CD4-positive, CD25-positive, alpha-beta regulatory T cell (primary cell): Measurements from ENCODE around the gene SLCO1A2. TPM values are rescaled to one million over a fixed set of nuclear protein-coding genes. Genes with fewer than 3 reads are reported as not detected.

Experiments
- ATAC-seq, 2 donors: fragments of 150-1000 bp; cut with Tn5 transposase; one replicate each; pipeline ENCODE4 v1.10.0; 2021; ENCODE audit warnings: low read depth in 2 of 2, moderate number of reproducible peaks in 2 of 2, moderate library complexity in 1 of 2
- DNase-seq, 3 donors: peaks; one replicate each; pipeline versions ENCODE4 v3.0.0 to v3.0.0-alpha.2; 2012 to 2022; ENCODE audit warnings: mixed read lengths in 1 of 3
- H3K27ac ChIP-seq: one replicate; pipeline ENCODE4 v1.7.0; 2013; ENCODE audit warnings: mild to moderate bottlenecking, low read length; ENCODE audit not compliant: insufficient read depth, poor library complexity, severe bottlenecking
- H3K27me3 ChIP-seq: one replicate; pipeline ENCODE4 v1.7.0; 2013; ENCODE audit warnings: low read length; ENCODE audit not compliant: control insufficient read depth, insufficient read depth
- H3K36me3 ChIP-seq: one replicate; pipeline ENCODE4 v1.7.0; 2013; ENCODE audit warnings: mild to moderate bottlenecking, low read length, moderate library complexity; ENCODE audit not compliant: control insufficient read depth, insufficient read depth
- H3K4me1 ChIP-seq: 2 replicates; pipeline ENCODE4 v1.7.0; 2013; ENCODE audit warnings: mild to moderate bottlenecking, low read length; ENCODE audit not compliant: insufficient read depth, control insufficient read depth, poor library complexity, severe bottlenecking
- H3K4me3 ChIP-seq: one replicate; pipeline ENCODE4 v1.7.0; 2013; ENCODE audit warnings: low read depth, mild to moderate bottlenecking, low read length, moderate library complexity
- H3K9me3 ChIP-seq, 2 experiments: 1 replicate in 1 of 2; 2 replicates in 1 of 2; pipeline ENCODE4 v1.7.0; 2013; ENCODE audit warnings: low read length in 2 of 2, mild to moderate bottlenecking in 1 of 2, moderate library complexity in 1 of 2; ENCODE audit not compliant: control insufficient read depth in 2 of 2
- H3K27ac Mint-ChIP-seq, 3 donors: one replicate each; pipeline ENCODE4 v1.8.0; 2020 to 2022; ENCODE audit warnings: mild to moderate bottlenecking in 3 of 3, mixed read lengths in 3 of 3, moderate library complexity in 2 of 3
- H3K27me3 Mint-ChIP-seq: one replicate; pipeline ENCODE4 v1.8.0; 2022; ENCODE audit warnings: mild to moderate bottlenecking, mixed read lengths
- H3K36me3 Mint-ChIP-seq: one replicate; pipeline ENCODE4 v1.8.0; 2020; ENCODE audit warnings: mixed read lengths
- H3K4me1 Mint-ChIP-seq, 4 donors: one replicate each; pipeline ENCODE4 v1.8.0; 2020 to 2022; ENCODE audit warnings: mixed read lengths in 4 of 4, mild to moderate bottlenecking in 1 of 4
- H3K4me3 Mint-ChIP-seq, 4 donors: one replicate each; pipeline ENCODE4 v1.8.0; 2020 to 2022; ENCODE audit warnings: mild to moderate bottlenecking in 4 of 4, mixed read lengths in 4 of 4, moderate library complexity in 3 of 4
- H3K9me3 Mint-ChIP-seq, 7 donors: one replicate each; pipeline ENCODE4 v1.8.0; 2020 to 2022; ENCODE audit warnings: mixed read lengths in 7 of 7, mild to moderate bottlenecking in 3 of 7, moderate library complexity in 2 of 7
- polyA plus RNA-seq, 4 donors: library from polyadenylated mRNA; unstranded; fragments of 300-500 nt; fragmentation: Illumina TruSeq; gene quantifications; one replicate each; pipeline ENCODE4 v1.2.3, GENCODE V29; 2021
- total RNA-seq: library from RNA; stranded (reverse); gene quantifications from one replicate; pipeline ENCODE4 v1.2.3, GENCODE V29; 2022

Gene SLCO1A2
- total and polyA plus RNA-seq, 5 donors from 2014 or later = not detected

GRCh38 chr12:21323736-21324135 lies 11.0 kb downstream of the SLCO1A2 start:
- Mint-ChIP-seq H3K27me3 (no peaks in the 10 kb centered on the region), H3K4me3 (no peak overlapping the region), H3K36me3 (peaks cover 4% of the 10 kb centered on the region), H3K4me1 (no peaks in the 10 kb centered on the region), H3K9me3 (peaks cover 0 to 16% (median 3%) of the 10 kb centered on the region in 7 donors), H3K27ac (no peak overlapping the region)
- no peak overlapping the region for H3K27ac ChIP-seq
- no peaks in the 10 kb centered on the region for H3K4me1 ChIP-seq
- H3K9me3 ChIP-seq = peaks cover 6 to 13% of the 10 kb centered on the region in 2 experiments
- no peak for ATAC-seq
- no peaks in the 10 kb centered on the region for H3K27me3 ChIP-seq
- H3K4me3 ChIP-seq = no peak overlapping the region
- H3K36me3 ChIP-seq = no peaks in the 10 kb centered on the region
- DNase-seq = no peak

- Histone ChIP-seq H3K9me3 (no peaks in the 10 kb centered on the region), H3K27ac (no peak overlapping the region), H3K4me3 (no peak overlapping the region), H3K36me3 (no peaks in the 10 kb centered on the region), H3K4me1 (no peaks in the 10 kb centered on the region), H3K27me3 (no peaks in the 10 kb centered on the region)
- Mint-ChIP-seq H3K27ac (no peak overlapping the region), H3K27me3 (peaks cover 8% of the 10 kb centered on the region), H3K4me1 (no peaks in the 10 kb centered on the region), H3K4me3 (no peak overlapping the region), H3K36me3 (no peaks in the 10 kb centered on the region), H3K9me3 (peaks cover 0 to 1% (median 0%) of the 10 kb centered on the region in 7 donors)
- ATAC-seq (no peak), DNase-seq (no peak)
These were observed 25.9 kb downstream of the SLCO1A2 start for GRCh38 chr12:21308785-21309184.

GRCh38 chr12:21305661-21306060 lies 29.1 kb downstream of the SLCO1A2 start:
- Histone ChIP-seq H3K4me1 (no peaks in the 10 kb centered on the region), H3K27me3 (peaks cover 3% of the 10 kb centered on the region), H3K36me3 (no peaks in the 10 kb centered on the region), H3K27ac (no peak overlapping the region), H3K4me3 (no peak overlapping the region), H3K9me3 (no peaks in the 10 kb centered on the region)
- Mint-ChIP-seq H3K36me3 (no peaks in the 10 kb centered on the region), H3K4me3 (no peak overlapping the region), H3K9me3 (peaks cover 0 to 2% (median 0%) of the 10 kb centered on the region in 7 donors), H3K27me3 (peaks cover 22% of the 10 kb centered on the region), H3K4me1 (no peaks in the 10 kb centered on the region), H3K27ac (no peak overlapping the region)
- DNase-seq = no peak
- ATAC-seq = no peak

- H3K36me3 Mint-ChIP-seq = no peaks in the 10 kb centered on the region
These were observed 34.1 kb downstream of the SLCO1A2 start for GRCh38 chr12:21300632-21301031.

GRCh38 chr12:21296751-21297406 lies 37.8 kb downstream of the SLCO1A2 start:
- peak overlapping the region in 1 of 3 donors; percentile 60 for H3K27ac Mint-ChIP-seq

More at GRCh38 chr12:21300632-21301031, 34.1 kb downstream of the SLCO1A2 start:
- H3K27ac ChIP-seq = no peak overlapping the region
- no peak for ATAC-seq
- Mint-ChIP-seq H3K4me1 (peaks cover 0 to 2% (median under 1%) of the 10 kb centered on the region in 4 donors), H3K27ac (no peak overlapping the region), H3K4me3 (no peak overlapping the region), H3K9me3 (peaks cover 0 to 2% (median 0%) of the 10 kb centered on the region in 7 donors), H3K27me3 (peaks cover 21% of the 10 kb centered on the region)
- DNase-seq = no peak
- H3K4me1 ChIP-seq = no peaks in the 10 kb centered on the region
- no peak overlapping the region for H3K4me3 ChIP-seq
- H3K36me3 ChIP-seq = no peaks in the 10 kb centered on the region
- peaks cover 3% of the 10 kb centered on the region for H3K27me3 ChIP-seq
- no peaks in the 10 kb centered on the region for H3K9me3 ChIP-seq

GRCh38 chr12:21296348-21296747 lies 38.4 kb downstream of the SLCO1A2 start:
- Histone ChIP-seq H3K4me3 (no peak overlapping the region), H3K27me3 (peaks cover under 1% of the 10 kb centered on the region), H3K36me3 (no peaks in the 10 kb centered on the region), H3K9me3 (no peaks in the 10 kb centered on the region), H3K27ac (no peak overlapping the region), H3K4me1 (no peaks in the 10 kb centered on the region)
- Mint-ChIP-seq H3K27ac (no peak overlapping the region), H3K27me3 (peaks cover 20% of the 10 kb centered on the region), H3K36me3 (no peaks in the 10 kb centered on the region), H3K4me1 (peaks cover 0 to 2% (median under 1%) of the 10 kb centered on the region in 4 donors), H3K9me3 (no peaks in the 10 kb centered on the region), H3K4me3 (no peak overlapping the region)
- DNase-seq (no peak), ATAC-seq (no peak)

More at GRCh38 chr12:21296751-21297406, 37.8 kb downstream of the SLCO1A2 start:
- H3K9me3 Mint-ChIP-seq = no peaks in the 10 kb centered on the region
- no peaks in the 10 kb centered on the region for H3K4me1 ChIP-seq
- H3K4me3 Mint-ChIP-seq = no peak overlapping the region
- ATAC-seq (peak in 1 of 2 donors; percentile 28), DNase-seq (peak in 2 of 3 donors; percentile 10 to 12)
- no peak overlapping the region for H3K4me3 ChIP-seq
- no peaks in the 10 kb centered on the region for H3K36me3 Mint-ChIP-seq
- peaks cover 3% of the 10 kb centered on the region for H3K27me3 ChIP-seq
- peaks cover 0 to 2% (median under 1%) of the 10 kb centered on the region in 4 donors for H3K4me1 Mint-ChIP-seq
- no peaks in the 10 kb centered on the region for H3K36me3 ChIP-seq
- peaks cover 22% of the 10 kb centered on the region for H3K27me3 Mint-ChIP-seq
- no peak overlapping the region for H3K27ac ChIP-seq
- H3K9me3 ChIP-seq = no peaks in the 10 kb centered on the region

- Mint-ChIP-seq H3K27ac (no peak overlapping the region), H3K4me1 (peaks cover 0 to 2% (median under 1%) of the 10 kb centered on the region in 4 donors), H3K36me3 (no peaks in the 10 kb centered on the region), H3K9me3 (no peaks in the 10 kb centered on the region), H3K4me3 (no peak overlapping the region), H3K27me3 (peaks cover 20% of the 10 kb centered on the region)
- H3K4me1 ChIP-seq = no peaks in the 10 kb centered on the region
- DNase-seq (no peak), ATAC-seq (no peak)
- H3K4me3 ChIP-seq = no peak overlapping the region
- H3K9me3 ChIP-seq = no peaks in the 10 kb centered on the region
- H3K27ac ChIP-seq = no peak overlapping the region
- H3K36me3 ChIP-seq = no peaks in the 10 kb centered on the region
- H3K27me3 ChIP-seq = no peaks in the 10 kb centered on the region
These were observed 40.5 kb downstream of the SLCO1A2 start for GRCh38 chr12:21294176-21294575.

GRCh38 chr12:21292111-21292510 lies 42.6 kb downstream of the SLCO1A2 start:
- DNase-seq (no peak), ATAC-seq (no peak)
- Histone ChIP-seq H3K36me3 (no peaks in the 10 kb centered on the region), H3K27me3 (no peaks in the 10 kb centered on the region), H3K27ac (no peak overlapping the region), H3K9me3 (no peaks in the 10 kb centered on the region), H3K4me1 (no peaks in the 10 kb centered on the region), H3K4me3 (no peak overlapping the region)
- Mint-ChIP-seq H3K27ac (no peak overlapping the region), H3K36me3 (no peaks in the 10 kb centered on the region), H3K9me3 (no peaks in the 10 kb centered on the region), H3K4me3 (no peak overlapping the region), H3K4me1 (peaks cover 0 to 1% (median under 1%) of the 10 kb centered on the region in 4 donors), H3K27me3 (peaks cover 20% of the 10 kb centered on the region)
